ENCODE measurements around the gene CFB. TPM values are rescaled to one million over a fixed set of nuclear protein-coding genes. Genes with fewer than 3 reads are reported as not detected.

Gene CFB
- polyA plus RNA-seq, 1 of the 3 experiments (the other 2 are of a cell fraction): 42.1 TPM

GRCh38 chr6:31900917-31901414 lies 44.9 kb upstream of the CFB start:
- POLR2A ChIA-PET: interaction anchor here (0.6 kb wide), 1 partner anchor 220 kb away, joined by 3 read pairs; the partner anchor contains the start of gene LY6G5C
- 71% methylated on average over 22 of the region's 29 CpGs for WGBS (ENCODE audit: low lambda C conversion rate)
- Histone ChIP-seq H3K36me3 (replicated peaks in 1 of 2; ENCODE audit: control insufficient read depth in 1 of 2, insufficient read depth in 2 of 2, low read length in 1 of 2) (peaks cover under 1% of the 10 kb centered on the region in 2 experiments), H3K9me3 (no peaks in the 10 kb centered on the region), H4K20me1 (ENCODE audit: insufficient read depth) (no peaks in the 10 kb centered on the region), H3K9me2 (no peaks in the 10 kb centered on the region), H3K4me3 (ENCODE audit: low read depth in 2 of 2, low read length in 1 of 2) (peak overlapping the region; percentile 60 to 67), H3K79me2 (ENCODE audit: insufficient read depth) (peaks cover 20% of the 10 kb centered on the region; the same call in 1 of the 2 replicates), H3K4me1 (ENCODE audit: control insufficient read depth in 1 of 2, insufficient read depth in 2 of 2, low read depth in 1 of 2, low read length in 1 of 2) (peaks cover 5 to 40% of the 10 kb centered on the region in 2 experiments), H3K9ac (peak overlapping the region; percentile 62; the same call in 1 of the 2 replicates), H3K27me3 (ENCODE audit: insufficient read depth) (no peaks in the 10 kb centered on the region), H2AFZ (ENCODE audit: low read depth) (no peak overlapping the region), H3K27ac (ENCODE audit: low read depth in 2 of 2, low read length in 1 of 2) (peak overlapping the region; percentile 17 to 92; a peak in 3 of 4 replicates), H3K4me2 (peak overlapping the region; percentile 77), H3F3A (replicated peaks; ENCODE audit: insufficient read depth) (peaks cover 13% of the 10 kb centered on the region)
- TF ChIP-seq YY1 (IDR thresholded peaks at IDR 0.05; ENCODE audit: low read depth): no peak
- no peak for TF ChIP-seq RXRA (IDR thresholded peaks at IDR 0.05; ENCODE audit: borderline replicate concordance, low read depth)
- TF ChIP-seq MAX (IDR thresholded peaks at IDR 0.05; ENCODE audit: low read depth): 0 out of 2 replicates have a peak, but pooled peaks have one; percentile 5
- 0 out of 2 replicates have a peak, but pooled peaks have one; percentile 6 for TF ChIP-seq MEF2A (IDR thresholded peaks at IDR 0.05; ENCODE audit: borderline replicate concordance, low read depth)
- CTCF ChIA-PET: interaction anchor here (0.8 to 1.8 kb wide), 3 partner anchors 12 to 1223 kb away, joined by 3 to 6 read pairs (median 3); no protein-coding TSS in a partner anchor
- no peak for DNase-seq

- Histone ChIP-seq H4K20me1 (ENCODE audit: insufficient read depth) (no peaks in the 10 kb centered on the region), H2AFZ (ENCODE audit: low read depth) (peak overlapping the region; percentile 22; the same call in 1 of the 2 replicates), H3K79me2 (ENCODE audit: insufficient read depth) (peaks cover 19% of the 10 kb centered on the region; the same call in 1 of the 2 replicates), H3F3A (replicated peaks; ENCODE audit: insufficient read depth) (peaks cover 13% of the 10 kb centered on the region), H3K4me1 (ENCODE audit: control insufficient read depth in 1 of 2, insufficient read depth in 2 of 2, low read depth in 1 of 2, low read length in 1 of 2) (peaks cover 5 to 36% of the 10 kb centered on the region in 2 experiments), H3K9me3 (no peaks in the 10 kb centered on the region), H3K9me2 (no peaks in the 10 kb centered on the region), H3K4me3 (ENCODE audit: low read depth in 2 of 2, low read length in 1 of 2) (peak overlapping the region; percentile 60 to 67), H3K27ac (ENCODE audit: low read depth in 2 of 2, low read length in 1 of 2) (peak overlapping the region; percentile 17 to 92; a peak in 3 of 4 replicates), H3K9ac (peak overlapping the region; percentile 62; the same call in 1 of the 2 replicates), H3K36me3 (replicated peaks in 1 of 2; ENCODE audit: control insufficient read depth in 1 of 2, insufficient read depth in 2 of 2, low read length in 1 of 2) (no peaks in the 10 kb centered on the region), H3K27me3 (ENCODE audit: insufficient read depth) (no peaks in the 10 kb centered on the region), H3K4me2 (peak overlapping the region; percentile 77)
- CTCF ChIA-PET: interaction anchor here (0.8 to 1.8 kb wide), 3 partner anchors 12 to 51 kb away, joined by 3 to 6 read pairs (median 4); no protein-coding TSS in a partner anchor
- under 1% methylated on average over 30 of the region's 45 CpGs for WGBS (ENCODE audit: low lambda C conversion rate)
- POLR2A ChIA-PET: interaction anchor here (0.6 to 1.2 kb wide), 5 partner anchors 8 to 1213 kb away, joined by 3 to 4 read pairs (median 3); partner anchors contain the start of gene DXO
- TF ChIP-seq REST (IDR thresholded peaks at IDR 0.05; ENCODE audit: low read depth, low read length): no peak
- TF ChIP-seq SMC3 (IDR thresholded peaks at IDR 0.05; ENCODE audit: low read depth, low read length): no peak
- no peak for TF ChIP-seq FOSL2 (IDR thresholded peaks at IDR 0.05; ENCODE audit: borderline replicate concordance, low read depth)
- TF ChIP-seq NFIC (IDR thresholded peaks at IDR 0.05; ENCODE audit: borderline replicate concordance): no peak
- no peak for TF ChIP-seq JUND (IDR thresholded peaks at IDR 0.05)
- no peak for TF ChIP-seq GATA2 (CRISPR knock-in tag; IDR thresholded peaks at IDR 0.05)
- no peak for TF ChIP-seq IRF3 (IDR thresholded peaks at IDR 0.05; ENCODE audit: low read depth, low read length)
- no peak for TF ChIP-seq POLR2AphosphoS5 (IDR thresholded peaks at IDR 0.05; ENCODE audit: low read depth, low read length)
- TF ChIP-seq MAX (IDR thresholded peaks at IDR 0.05; ENCODE audit: low read depth): 0 out of 2 replicates have a peak, but pooled peaks have one; percentile 3
- TF ChIP-seq TCF12 (IDR thresholded peaks at IDR 0.05): no peak
- no peak for TF ChIP-seq TAF1 (IDR thresholded peaks at IDR 0.05; ENCODE audit: borderline replicate concordance, low read depth, low read length)
- TF ChIP-seq PBX3 (IDR thresholded peaks at IDR 0.05): peak; percentile 12; the same call in 1 of the 2 replicates
- DNase-seq: peak; percentile 83
These were observed 44.4 kb upstream of the CFB start for GRCh38 chr6:31901415-31901952.
